GM10266 (cell line): ENCODE measurements around the gene FBXL20.
"Not testable (repeated sequence)": the region's sequence is repeated elsewhere in the genome, so short reads cannot be mapped to it uniquely, and the experiment has no call there.

Source experiments
- DNase-seq: peaks from one replicate; pipeline ENCODE4 v3.0.0; 2012; ENCODE audit errors: extremely low spot score
- TF ChIP-seq, protein P1 (sequence below): IDR thresholded peaks from 2 replicates; pipeline ENCODE4 v1.5.1; 2012; ENCODE audit warnings: mild to moderate bottlenecking, low read depth; ENCODE audit not compliant: control insufficient read depth, insufficient read depth; ENCODE audit errors: missing control alignments

FBXL20 gene

DNA sequence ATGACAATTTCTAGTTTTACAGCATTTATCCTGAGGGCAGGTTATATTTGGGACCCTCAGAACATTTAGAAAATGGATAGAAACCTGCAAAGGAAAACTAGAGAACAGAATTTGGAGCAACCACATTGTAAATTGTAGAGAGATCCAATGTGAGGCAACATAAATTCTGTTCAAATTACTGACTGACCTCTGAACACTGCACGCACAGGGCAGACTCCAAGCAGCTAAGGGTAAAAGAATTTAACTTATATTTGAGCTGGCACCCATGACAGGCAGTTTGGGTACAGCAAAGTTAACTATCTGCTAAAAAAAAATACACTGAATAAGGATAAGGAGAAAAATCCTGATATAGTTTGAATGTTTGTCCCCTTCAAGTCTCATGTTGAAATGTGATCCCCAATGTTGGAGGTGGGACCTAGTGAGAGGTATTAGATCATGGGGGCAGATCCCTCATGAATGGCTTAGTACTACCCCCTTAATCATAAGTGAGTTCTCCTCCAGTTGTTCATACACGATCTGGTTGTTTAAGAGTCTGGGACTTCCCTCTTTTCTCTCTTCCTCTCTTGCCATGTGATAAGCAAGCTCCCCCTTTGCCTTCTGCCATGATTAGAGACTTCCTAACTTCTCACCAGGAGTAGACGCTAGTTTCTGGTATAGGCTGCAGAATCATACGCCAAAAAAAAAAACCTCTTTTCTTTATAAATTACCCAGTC is 75.7 kb downstream of the FBXL20 start:
- DNase-seq = no peak
- TF ChIP-seq, protein P1, sequence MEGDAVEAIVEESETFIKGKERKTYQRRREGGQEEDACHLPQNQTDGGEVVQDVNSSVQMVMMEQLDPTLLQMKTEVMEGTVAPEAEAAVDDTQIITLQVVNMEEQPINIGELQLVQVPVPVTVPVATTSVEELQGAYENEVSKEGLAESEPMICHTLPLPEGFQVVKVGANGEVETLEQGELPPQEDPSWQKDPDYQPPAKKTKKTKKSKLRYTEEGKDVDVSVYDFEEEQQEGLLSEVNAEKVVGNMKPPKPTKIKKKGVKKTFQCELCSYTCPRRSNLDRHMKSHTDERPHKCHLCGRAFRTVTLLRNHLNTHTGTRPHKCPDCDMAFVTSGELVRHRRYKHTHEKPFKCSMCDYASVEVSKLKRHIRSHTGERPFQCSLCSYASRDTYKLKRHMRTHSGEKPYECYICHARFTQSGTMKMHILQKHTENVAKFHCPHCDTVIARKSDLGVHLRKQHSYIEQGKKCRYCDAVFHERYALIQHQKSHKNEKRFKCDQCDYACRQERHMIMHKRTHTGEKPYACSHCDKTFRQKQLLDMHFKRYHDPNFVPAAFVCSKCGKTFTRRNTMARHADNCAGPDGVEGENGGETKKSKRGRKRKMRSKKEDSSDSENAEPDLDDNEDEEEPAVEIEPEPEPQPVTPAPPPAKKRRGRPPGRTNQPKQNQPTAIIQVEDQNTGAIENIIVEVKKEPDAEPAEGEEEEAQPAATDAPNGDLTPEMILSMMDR = no peak

DNA sequence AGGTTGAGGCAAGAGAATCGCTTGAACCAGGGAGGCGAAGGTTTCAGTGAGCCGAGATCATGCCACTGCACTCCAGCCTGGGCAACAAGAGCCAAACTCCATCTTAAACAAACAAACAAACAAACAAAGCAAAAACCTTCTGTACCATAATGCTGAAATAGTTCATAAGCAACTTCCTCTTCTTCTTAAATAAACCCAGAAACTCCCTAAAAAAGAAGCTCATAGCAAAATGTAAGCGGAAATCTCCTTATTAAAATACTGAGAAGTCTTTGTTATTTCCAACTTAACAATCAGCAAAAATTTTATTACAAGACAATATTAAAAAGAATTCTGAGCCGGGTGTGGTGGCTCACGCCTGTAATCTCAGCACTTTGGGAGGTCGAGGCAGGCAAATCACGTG is 82.8 kb downstream of the FBXL20 start:
- TF ChIP-seq, protein P1 = no peak
- DNase-seq = no peak

DNA sequence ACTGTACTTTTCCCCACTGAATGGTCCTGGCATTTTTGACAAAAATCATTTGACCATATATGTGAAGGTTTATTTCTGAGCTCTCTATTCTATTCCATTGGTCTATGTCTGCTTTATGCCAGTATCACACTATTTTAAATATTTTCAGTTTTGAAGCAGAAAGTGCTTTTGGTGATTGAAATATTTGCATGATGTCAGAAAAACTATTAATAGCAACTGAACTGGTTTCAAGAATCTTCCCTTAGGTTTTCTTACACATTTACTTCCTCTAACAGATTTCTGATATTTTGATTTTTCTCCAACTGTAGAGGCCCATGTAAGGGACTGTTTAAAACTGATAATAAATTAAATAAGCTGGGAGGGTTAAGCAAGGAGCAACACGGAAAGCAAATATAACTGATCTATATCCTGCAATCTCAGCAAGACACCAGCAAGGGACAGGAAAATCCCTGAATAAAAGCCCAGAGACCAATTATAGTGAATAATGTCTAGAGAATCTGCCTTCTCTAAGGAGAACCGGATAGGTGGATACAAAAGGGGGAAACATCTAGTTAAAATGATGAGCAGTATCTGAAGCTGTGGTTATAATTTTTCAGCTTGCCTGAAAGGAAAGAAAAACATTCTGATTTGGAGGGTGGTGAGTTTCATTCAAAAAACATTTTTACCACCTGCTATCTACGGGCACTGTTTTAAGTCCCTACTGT is 94.8 kb downstream of the FBXL20 start:
- DNase-seq = peak; percentile 42
- TF ChIP-seq, protein P1 = no peak

DNA sequence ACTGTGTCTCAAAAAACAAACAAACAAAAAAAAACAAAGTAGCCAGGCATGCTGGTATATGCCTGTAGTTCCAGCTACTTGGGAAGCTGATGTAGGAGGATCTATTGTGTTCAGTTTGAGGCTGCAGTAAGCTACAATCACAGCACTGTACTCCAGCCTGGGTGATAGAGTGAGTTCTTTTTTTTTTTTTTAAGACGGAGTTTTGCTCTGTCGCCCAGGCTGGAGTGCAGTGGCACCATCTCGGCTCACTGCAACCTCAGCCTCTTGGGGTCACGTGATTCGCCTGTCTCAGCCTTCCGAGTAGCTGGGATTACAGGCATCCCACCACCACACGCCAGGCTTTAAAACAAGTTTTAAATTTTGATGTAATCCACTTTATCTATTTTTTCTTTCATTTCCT is 95.4 kb downstream of the FBXL20 start:
- no peak for DNase-seq
- TF ChIP-seq, protein P1 = no peak

DNA sequence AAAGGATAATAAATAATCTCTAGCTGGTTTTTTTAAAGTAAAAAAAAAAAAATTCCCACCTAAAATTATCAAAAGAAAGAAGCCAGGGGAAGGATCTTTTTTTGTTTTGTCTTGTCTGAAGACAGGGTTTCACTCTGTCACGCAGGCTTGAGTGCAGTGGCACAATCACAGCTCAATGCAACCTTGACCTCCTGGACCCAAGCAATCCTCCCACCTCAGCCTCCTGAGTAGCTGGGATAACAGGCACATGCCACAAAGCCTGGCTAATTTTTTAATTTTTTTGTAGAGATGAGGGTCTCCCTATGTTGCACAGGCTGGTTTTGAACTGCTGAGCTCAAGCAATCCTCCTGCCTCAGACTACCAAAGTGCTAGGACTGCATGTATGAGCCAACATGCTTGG is 97.2 kb downstream of the FBXL20 start:
- TF ChIP-seq, protein P1 = no peak
- DNase-seq = no peak

DNA sequence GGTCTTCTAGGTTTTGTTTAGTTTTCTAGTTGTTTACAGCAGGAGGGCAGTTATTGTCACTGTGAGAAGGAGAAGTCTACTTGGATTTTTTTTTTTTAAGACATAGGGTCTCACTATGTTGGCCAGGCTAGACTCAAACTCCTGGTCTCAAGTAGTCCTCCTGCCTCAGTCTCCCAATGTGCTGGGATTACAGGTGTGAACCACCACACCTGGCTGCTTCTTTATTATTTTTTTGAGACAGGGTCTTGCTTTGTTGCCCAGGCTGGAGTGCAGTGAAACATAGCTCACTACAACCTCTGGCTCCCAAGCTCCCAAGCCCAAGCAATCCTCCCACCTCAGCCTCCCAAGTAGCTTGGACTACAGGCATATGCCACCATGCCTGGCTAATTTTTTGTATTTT is 107.4 kb downstream of the FBXL20 start:
- TF ChIP-seq, protein P1 = no peak
- no peak for DNase-seq

DNA sequence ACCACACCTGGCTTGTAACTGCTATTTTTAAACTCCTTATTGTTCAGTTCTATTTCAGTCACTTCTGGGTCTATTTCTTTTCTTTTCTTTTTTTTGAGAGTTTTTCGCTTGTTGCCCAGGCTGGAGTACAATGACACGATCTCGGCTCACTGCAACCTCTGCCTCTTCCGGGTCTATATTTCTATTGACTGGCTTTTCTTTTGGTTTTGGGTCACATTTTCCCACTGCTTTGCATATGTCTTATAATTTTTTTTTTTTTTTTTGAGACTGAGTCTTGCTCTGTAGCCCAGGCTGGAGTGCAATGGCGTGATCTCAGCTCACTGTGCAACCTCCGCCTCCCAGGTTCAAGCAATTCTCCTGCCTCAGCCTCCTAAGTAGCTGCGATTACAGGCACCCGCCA is 108.9 kb downstream of the FBXL20 start:
- not testable (repeated sequence) for DNase-seq

DNA sequence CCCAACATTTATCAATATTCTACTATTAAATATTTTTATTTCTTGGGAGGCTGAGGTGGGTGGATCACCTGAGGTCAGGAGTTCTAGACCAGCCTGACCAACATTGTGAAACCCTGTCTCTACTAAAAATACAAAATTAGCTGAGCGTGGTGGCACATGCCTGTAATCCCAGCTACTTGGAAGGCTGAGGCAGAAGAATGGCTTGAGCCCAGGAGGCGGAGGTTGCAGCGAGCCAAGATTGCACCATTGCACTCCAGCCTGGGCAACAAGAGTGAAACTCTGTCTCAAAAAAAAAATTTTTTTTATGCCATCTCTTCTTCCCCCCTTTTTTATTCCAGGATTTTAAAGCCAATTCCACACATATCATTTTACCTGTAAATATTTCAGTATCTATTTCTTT is 114.9 kb downstream of the FBXL20 start:
- DNase-seq = not testable (repeated sequence)
